ENCODE measurements around the gene HES4.

DNA sequence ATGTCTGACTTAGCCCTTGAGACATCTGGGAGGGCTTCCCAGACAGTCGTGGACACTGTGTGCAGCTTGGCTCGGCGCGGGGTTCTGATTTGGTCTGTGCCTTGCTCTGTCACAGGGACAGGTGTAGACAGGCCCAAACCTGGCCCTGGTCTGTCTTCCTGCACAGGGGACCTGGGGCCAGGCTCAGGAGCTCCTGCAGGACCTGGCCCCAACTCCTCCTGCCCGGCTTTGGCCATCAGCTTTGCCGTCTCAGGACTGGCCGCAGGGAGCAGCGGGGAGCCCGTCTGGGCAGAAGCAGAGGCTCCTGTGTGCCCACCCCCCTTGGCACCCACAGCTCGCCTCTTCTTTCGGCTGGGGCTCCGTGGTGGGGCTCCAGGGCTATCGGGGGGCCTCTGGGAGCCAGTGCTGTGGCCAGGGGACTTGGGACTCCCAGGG, 19.7 kb downstream of the HES4 start:
- TF ChIP-seq, protein P1, sequence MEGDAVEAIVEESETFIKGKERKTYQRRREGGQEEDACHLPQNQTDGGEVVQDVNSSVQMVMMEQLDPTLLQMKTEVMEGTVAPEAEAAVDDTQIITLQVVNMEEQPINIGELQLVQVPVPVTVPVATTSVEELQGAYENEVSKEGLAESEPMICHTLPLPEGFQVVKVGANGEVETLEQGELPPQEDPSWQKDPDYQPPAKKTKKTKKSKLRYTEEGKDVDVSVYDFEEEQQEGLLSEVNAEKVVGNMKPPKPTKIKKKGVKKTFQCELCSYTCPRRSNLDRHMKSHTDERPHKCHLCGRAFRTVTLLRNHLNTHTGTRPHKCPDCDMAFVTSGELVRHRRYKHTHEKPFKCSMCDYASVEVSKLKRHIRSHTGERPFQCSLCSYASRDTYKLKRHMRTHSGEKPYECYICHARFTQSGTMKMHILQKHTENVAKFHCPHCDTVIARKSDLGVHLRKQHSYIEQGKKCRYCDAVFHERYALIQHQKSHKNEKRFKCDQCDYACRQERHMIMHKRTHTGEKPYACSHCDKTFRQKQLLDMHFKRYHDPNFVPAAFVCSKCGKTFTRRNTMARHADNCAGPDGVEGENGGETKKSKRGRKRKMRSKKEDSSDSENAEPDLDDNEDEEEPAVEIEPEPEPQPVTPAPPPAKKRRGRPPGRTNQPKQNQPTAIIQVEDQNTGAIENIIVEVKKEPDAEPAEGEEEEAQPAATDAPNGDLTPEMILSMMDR (IDR thresholded peaks at IDR 0.05) = no peak
- TF ChIP-seq POLR2A (IDR thresholded peaks at IDR 0.05) = no peak
